Mononuclear cell (primary cell): ENCODE measurements around the gene HSFX3. TPM values are rescaled to one million over a fixed set of nuclear protein-coding genes. Genes with fewer than 3 reads are reported as not detected.
"Not testable (repeated sequence)": the region's sequence is repeated elsewhere in the genome, so short reads cannot be mapped to it uniquely, and the experiment has no call there.

Experiments
- H3K27me3 ChIP-seq: 2 replicates; pipeline ENCODE4 v1.6.0; 2011; ENCODE audit warnings: low read length, control low read depth; ENCODE audit not compliant: insufficient read depth
- H3K4me1 ChIP-seq: 2 replicates; pipeline ENCODE4 v1.5.1; 2011; ENCODE audit warnings: mild to moderate bottlenecking, low read length, control low read depth; ENCODE audit not compliant: insufficient read depth
- H3K4me3 ChIP-seq: 2 replicates; pipeline ENCODE4 v1.5.1; 2011; ENCODE audit warnings: mild to moderate bottlenecking, low read length, moderate library complexity
- H3K9me3 ChIP-seq: 2 replicates; pipeline ENCODE4 v1.5.1; 2011; ENCODE audit warnings: low read depth, mild to moderate bottlenecking, control low read depth, low read length
- total RNA-seq: library from RNA; depleted of rRNA; stranded (reverse); fragments of >200 nt; gene quantifications from one replicate; pipeline ENCODE4 v1.2.3, GENCODE V29; 2012

The HSFX3 gene, protein sequence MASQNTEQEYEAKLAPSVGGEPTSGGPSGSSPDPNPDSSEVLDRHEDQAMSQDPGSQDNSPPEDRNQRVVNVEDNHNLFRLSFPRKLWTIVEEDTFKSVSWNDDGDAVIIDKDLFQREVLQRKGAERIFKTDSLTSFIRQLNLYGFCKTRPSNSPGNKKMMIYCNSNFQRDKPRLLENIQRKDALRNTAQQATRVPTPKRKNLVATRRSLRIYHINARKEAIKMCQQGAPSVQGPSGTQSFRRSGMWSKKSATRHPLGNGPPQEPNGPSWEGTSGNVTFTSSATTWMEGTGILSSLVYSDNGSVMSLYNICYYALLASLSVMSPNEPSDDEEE
- total RNA-seq, result not detected

DNA sequence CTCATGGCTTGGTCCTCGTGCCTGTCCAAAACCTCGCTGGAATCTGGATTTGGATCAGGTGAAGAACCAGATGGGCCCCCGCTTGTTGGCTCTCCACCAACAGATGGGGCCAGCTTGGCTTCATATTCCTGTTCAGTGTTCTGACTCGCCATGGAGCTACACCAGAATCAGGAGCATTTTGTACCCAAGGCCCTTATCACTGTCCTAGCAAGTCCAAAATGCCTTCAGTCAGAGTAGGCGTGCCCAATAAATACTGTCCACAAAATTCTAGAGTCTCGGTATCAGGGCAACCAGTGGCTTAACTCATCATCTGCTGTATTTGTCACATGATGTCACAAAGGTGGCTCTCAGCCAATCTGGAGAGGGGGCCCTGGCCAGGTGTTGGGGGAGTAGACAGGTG, at the start of gene HSFX3:
Gene HSFX3, minus strand, starts transcription at position 224 of the 400 bp plus-strand sequence. Its CDS starts 72 bp downstream, at position 152.
- H3K27me3 ChIP-seq, H3K4me1 ChIP-seq, H3K9me3 ChIP-seq, H3K4me3 ChIP-seq: not testable (repeated sequence)

DNA sequence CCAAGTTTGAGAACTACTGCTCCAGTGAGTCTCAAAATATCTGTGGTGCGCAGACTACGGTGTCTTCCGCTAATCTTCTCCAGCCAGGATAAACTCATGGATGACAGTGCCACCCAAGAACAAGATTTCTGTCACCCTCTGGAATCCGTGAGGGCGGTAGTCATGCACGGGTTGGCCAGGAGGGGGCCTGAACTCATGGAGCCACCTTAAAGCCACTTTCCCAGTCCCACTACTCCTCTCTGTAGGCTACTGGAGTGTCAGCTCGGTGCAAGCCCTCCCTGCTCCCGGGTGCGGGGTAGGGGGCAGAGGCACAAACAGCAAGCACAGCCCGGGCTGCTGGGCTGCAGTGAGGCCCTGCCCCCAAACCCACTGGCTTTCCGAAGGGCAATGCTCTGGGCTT, 48.9 kb upstream of the HSFX3 start:
- not testable (repeated sequence) for H3K27me3 ChIP-seq, H3K4me3 ChIP-seq, H3K4me1 ChIP-seq, H3K9me3 ChIP-seq

DNA sequence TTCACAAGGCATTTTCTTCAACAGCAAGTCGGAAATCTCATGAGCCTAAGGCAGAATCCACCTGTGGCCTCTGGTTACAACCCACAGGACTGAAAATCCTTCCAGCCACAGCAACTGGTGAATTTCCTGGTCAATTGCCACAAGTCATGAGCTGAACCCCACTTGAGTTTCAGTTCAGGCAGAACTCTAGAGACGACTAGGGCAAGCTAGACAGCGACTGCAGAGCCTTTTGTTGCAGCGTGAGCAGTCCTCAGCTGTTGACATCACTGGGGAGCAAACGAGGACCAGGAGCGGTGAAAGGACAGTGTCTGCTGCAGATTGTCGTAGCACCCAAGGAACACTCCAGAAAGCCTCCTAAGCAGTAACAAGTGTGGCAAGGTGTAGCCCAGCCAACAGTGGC, 46.2 kb upstream of the HSFX3 start:
- H3K4me3 ChIP-seq, H3K9me3 ChIP-seq, H3K4me1 ChIP-seq, H3K27me3 ChIP-seq: not testable (repeated sequence)

DNA sequence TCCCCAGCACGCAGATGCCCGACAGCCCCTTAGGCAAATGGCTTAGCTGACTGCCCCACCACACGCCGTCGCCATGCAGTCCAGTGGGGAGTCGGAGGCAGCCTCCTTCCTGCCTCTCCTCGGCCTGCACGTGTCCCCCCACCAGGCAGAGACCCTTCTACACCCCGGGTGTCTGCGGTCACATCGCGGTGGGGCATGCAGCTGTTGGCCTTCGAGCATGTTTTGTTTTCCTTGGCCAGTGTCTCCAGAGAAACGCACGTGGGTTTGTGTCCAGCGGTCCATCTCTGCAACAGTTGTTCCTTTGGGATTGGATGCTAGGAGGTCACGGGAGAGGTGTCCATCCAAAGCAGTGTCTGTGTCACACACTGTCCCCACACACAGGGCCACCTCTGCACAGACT, 45.5 kb upstream of the HSFX3 start, which contains the start of gene HSFX2:
Gene HSFX2, minus strand, starts transcription at position 101 of the 400 bp plus-strand sequence. CDS start 614 bp downstream, outside the sequence.
- H3K4me1 ChIP-seq, H3K9me3 ChIP-seq, H3K4me3 ChIP-seq, H3K27me3 ChIP-seq: not testable (repeated sequence)

DNA sequence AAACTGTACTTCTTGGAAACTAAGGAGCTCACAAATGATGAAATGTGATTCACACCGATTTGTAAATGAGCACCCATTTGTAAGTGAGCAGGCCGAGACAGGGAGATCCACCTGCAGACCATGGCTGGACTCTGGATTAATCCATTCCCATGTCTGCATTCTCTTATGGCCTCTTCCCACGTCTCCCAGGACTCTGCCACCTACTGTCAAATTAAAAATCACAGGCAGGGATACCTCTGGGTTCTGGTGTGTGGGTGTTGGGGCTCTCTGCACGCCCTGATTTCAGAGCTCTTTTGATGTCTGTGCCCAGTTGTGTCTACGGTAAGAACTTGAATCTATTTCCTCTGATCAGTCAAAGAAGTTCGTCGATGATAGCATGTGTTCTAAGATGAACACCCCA, 41.3 kb upstream of the HSFX3 start:
- not testable (repeated sequence) for H3K4me3 ChIP-seq, H3K27me3 ChIP-seq, H3K4me1 ChIP-seq, H3K9me3 ChIP-seq

DNA sequence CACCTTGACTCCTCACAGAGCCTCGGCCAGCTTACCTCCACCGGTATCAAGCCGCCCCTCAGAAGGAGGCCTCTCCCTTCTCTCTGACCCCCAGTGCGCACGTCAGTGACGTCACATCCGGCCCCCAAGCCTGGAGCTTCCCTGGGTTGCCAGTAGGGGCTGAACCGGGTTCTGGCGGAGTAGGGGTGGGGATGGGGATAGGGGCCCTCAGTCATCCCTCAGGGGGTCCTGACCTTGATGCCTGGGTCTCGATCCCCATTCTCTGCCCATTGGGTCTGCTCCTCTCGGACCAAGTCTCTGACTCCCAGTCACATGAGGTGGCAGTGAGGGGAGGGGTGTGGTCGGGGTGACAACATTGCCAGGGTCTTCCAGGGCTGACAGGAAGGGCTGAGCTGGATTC, 37.6 kb upstream of the HSFX3 start, which contains the start of gene MAGEA9B:
Gene MAGEA9B, minus strand, starts transcription at position 101 of the 400 bp plus-strand sequence. CDS start 4,280 bp downstream, outside the sequence.
- H3K4me3 ChIP-seq, H3K27me3 ChIP-seq, H3K9me3 ChIP-seq, H3K4me1 ChIP-seq: not testable (repeated sequence)

DNA sequence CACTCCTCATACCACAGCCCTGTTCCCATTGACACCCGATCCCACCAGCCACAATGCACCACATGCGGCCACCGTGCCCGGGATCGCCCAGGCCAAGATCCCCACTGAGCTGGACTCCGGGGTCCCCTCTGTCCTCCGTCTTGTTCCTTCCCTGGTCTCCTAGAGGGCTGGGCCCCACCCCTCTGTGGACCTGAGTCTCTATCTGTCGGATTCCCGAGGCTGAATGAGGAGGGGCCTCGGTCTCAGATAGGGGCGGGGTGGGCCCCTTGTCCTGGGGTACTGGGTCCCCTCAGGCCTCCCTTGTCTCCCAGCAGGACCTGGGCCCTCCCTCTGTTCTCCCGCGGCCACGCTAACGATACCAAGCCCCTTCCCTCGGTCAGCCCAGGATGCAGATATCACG, 35.9 kb upstream of the HSFX3 start:
- not testable (repeated sequence) for H3K4me3 ChIP-seq, H3K27me3 ChIP-seq, H3K4me1 ChIP-seq, H3K9me3 ChIP-seq

DNA sequence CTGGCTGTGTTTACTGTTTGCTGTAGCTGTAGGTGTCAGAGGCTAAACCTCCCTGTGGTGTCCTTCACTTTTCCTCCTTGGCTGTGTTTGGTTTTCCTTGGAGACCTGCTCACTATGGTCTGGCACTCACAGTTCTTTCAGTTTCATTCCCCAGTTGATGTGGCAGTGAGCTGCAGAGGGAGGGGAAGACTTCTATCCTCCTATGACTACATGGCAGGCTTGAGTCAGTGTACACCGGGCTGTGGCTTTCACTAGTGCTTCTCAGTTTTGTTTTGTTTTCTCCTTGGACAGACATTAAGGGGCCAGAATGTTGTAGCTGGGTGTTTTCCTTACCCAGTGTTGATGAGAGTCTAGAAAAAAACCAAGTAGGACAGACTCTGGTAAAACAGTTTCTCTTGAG, 23.7 kb upstream of the HSFX3 start:
- not testable (repeated sequence) for H3K4me3 ChIP-seq, H3K4me1 ChIP-seq, H3K27me3 ChIP-seq, H3K9me3 ChIP-seq

DNA sequence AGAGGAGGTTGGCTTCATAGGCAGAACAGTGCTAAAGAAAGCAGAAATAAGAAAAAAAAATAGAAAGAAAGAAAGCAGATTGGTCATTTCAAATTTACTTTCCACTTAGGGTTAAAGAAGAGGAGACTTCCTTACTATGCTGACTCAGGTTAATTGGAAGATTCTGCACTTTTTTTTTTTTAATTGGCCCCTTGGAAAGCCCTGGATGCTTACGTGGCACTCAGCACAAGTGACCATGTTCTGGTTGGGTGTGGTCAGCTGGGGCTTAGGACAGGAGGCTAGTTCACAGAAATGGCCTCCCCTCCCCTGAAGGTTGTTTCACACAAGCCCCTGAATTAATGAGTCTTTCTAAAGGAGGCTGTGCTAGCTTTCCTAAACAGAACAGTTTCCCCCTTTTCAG, 23.0 kb upstream of the HSFX3 start:
- Histone ChIP-seq H3K4me1 (no peaks in the 10 kb centered on the region), H3K9me3 (no peaks in the 10 kb centered on the region), H3K4me3 (no peak overlapping the region), H3K27me3 (no peaks in the 10 kb centered on the region)

DNA sequence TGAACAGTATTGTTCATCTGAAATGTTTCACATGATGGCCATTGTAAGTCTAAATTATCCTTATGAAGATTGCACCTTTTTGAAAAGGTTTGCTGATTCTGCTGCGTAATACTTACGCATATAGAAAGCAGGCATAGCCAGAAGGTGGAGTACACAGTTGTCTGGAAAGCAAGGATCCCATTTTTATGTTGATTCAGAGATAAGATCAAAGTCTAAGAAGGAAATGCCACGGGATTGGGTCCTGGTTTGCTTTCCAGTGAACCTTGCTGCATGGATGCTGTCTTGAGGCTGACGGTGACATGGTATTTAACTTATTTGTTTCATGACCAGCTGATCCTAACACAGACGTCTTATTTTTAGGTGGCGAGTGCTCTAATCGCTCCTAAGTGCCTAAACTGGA, 22.0 kb upstream of the HSFX3 start:
- Histone ChIP-seq H3K4me1 (no peaks in the 10 kb centered on the region), H3K9me3 (no peaks in the 10 kb centered on the region), H3K27me3 (no peaks in the 10 kb centered on the region), H3K4me3 (no peak overlapping the region)

DNA sequence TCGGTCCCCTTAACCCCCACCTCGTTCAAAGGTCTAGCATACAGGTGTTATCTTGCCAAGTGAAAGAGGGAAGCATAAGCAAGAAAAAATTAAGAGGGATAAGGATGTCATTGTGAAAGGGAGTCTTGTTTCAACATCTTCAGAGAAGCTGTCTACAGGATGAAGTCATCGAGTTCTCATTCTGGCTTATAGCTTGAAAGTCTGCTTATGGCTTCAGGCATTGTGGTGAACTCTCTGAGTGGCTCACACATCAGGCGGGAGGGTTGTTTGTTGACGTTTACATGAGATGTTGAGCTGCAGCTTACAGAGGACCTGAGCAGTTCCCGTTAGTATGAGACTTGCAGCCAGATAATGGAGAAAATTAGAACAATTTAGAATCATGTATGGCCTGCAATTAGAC, 20.9 kb upstream of the HSFX3 start:
- Histone ChIP-seq H3K4me3 (no peak overlapping the region), H3K9me3 (no peaks in the 10 kb centered on the region), H3K27me3 (no peaks in the 10 kb centered on the region), H3K4me1 (no peaks in the 10 kb centered on the region)

DNA sequence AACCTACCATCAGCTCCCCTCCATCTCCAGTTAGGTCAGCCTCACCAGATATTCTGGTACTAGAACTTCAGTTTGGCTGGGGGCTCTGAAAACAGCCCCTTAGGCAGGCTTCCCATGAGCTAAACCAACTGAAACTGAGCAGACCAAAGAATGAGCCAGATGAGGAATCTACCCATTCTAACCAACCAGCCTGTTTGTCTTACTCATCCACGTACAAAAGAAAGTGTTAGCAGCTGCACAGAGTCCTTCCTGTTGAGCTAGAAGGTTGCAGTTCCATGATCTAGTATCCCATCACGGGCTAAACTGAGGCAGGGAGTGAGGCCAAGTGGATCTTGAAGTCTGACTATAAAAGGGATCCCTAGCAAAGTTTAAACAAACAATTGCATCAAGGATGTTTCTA, 20.0 kb upstream of the HSFX3 start:
- Histone ChIP-seq H3K27me3 (no peaks in the 10 kb centered on the region), H3K4me1 (no peaks in the 10 kb centered on the region), H3K4me3 (no peak overlapping the region), H3K9me3 (no peaks in the 10 kb centered on the region)

DNA sequence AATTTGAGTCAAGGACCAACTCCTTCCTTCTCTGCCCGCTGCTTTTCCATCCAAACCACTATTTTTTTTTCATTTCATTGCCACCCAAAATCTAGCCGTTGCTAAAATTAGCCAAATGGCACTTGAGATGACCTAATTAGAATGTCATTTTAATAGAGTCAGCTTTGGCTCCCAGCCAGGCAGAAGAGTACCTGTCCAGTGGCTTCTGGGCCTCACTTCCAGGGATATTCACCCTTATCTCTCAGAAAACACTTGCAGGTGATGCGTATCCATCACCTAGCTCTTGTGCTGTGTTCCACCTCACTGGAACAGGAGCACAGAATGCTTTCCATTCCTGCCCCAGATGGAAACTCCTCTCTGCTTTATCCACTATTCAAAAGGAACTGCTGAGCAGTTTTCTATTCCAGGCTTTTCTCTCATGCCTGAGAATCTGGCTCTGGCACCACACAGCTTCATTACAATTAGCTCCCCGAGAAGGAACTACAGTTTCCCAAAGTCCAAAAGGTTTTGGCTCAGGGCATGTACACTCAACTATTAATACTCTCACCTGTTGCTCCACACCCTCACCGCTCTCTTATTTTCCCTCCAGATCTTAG, 19.1 kb upstream of the HSFX3 start:
- H3K9me3 ChIP-seq, result no peaks in the 10 kb centered on the region

DNA sequence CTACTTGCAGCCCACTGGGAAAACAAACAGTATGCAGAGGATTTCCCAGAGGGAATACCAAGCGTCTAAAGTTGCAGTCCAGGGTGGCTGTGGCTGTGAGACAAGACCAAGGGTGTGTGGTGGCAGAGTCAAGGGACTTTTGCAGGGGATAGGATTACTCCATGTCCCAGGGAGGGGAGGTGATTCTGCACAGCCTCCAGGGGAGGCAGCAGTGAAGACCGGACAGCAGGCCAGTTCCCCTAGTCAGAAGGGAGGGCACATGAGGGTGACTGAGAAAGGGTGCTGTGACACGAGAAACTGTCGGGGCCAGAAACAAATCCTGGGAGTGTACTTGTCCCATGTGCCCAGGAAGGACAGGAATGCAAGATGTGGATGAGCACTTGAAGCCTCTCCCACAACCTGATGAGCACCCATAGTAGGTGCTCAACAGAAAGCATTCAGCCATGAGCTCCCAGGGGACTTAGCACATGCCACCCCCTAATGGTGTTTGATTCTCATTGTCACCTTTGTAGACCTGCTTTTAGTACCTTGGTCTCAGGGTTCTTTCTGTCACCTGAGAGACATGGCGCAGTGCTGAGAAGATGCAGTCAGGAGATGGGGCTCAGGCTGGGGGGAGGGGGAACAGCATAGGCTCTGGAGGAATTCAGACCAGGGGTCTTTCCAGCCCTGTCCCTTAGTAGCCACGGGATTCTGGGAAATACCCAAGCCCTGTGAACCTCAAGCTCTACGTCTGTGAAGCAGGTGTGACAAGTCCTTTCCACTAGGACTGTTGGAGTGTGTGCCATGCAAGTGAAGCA, 18.1 kb upstream of the HSFX3 start:
- no peaks in the 10 kb centered on the region for H3K9me3 ChIP-seq
- no peaks in the 10 kb centered on the region for H3K27me3 ChIP-seq
- no peak overlapping the region for H3K4me3 ChIP-seq
- H3K4me1 ChIP-seq, result no peaks in the 10 kb centered on the region

More for the DNA sequence above, 19.1 kb upstream of the HSFX3 start:
- Histone ChIP-seq H3K27me3 (no peaks in the 10 kb centered on the region), H3K4me1 (no peaks in the 10 kb centered on the region), H3K4me3 (no peak overlapping the region)

DNA sequence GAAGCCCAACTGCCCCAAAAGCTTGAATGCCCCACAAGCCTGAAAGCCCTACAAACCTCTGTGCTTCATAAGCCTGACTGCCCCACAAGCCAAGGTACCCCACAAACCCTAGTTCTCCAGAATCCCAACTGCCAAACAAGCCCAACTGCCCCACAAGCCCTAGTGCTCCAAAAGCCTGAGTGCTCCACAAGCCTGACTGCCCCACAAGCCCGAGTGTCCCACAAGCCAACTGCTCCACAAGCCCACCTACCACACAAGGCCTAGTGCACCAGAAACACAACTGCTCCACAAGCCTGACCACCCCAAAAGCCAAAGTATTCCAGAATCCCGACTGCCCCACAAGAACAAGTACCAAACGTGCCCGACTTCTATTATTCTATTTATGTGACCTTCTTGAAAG, 13.6 kb upstream of the HSFX3 start:
- Histone ChIP-seq H3K4me3 (no peak overlapping the region), H3K4me1 (no peaks in the 10 kb centered on the region), H3K27me3 (no peaks in the 10 kb centered on the region), H3K9me3 (no peaks in the 10 kb centered on the region)
